Transverse colon (tissue), 4 donors: ENCODE data around the gene ARRB1.

Source experiments
- CTCF ChIP-seq, 5 experiments: fragments of 200-600 bp in 3 of 5; fragments of 450-650 bp in 2 of 5; sonication (generic) in 3 of 5; IDR thresholded peaks; 1 replicate in 2 of 5; 2 replicates in 3 of 5; pipeline ENCODE4 v1.5.1; 2016 to 2017; ENCODE audit warnings: antibody characterized with exemption in 5 of 5, inconsistent platforms in 3 of 5, mild to moderate bottlenecking in 2 of 5, moderate library complexity in 1 of 5
- EP300 ChIP-seq: sonication (generic); formaldehyde crosslinking; IDR thresholded peaks from one replicate; pipeline ENCODE4 v1.6.1; 2017; ENCODE audit warnings: antibody characterized with exemption, low read depth
- POLR2A ChIP-seq: fragments of 450-650 bp; IDR thresholded peaks from one replicate; pipeline ENCODE4 v1.6.1; 2016; ENCODE audit warnings: antibody characterized with exemption, mild to moderate bottlenecking, moderate library complexity
- POLR2AphosphoS5 ChIP-seq, 3 donors: sonication (generic); formaldehyde crosslinking; IDR thresholded peaks; one replicate each; pipeline ENCODE4 v1.6.1; 2016; ENCODE audit warnings: antibody characterized with exemption in 3 of 3

- TF ChIP-seq CTCF (IDR thresholded peaks at IDR 0.05) (no peak), POLR2A (no peak), POLR2AphosphoS5 (IDR thresholded peaks at IDR 0.05) (no peak), EP300 (no peak)
These were observed 86.5 kb downstream of the ARRB1 start for GRCh38 chr11:75264971-75265370.
